ENCODE data around the gene PANK2.
"Not testable (repeated sequence)": the region's sequence is repeated elsewhere in the genome, so short reads cannot be mapped to it uniquely, and the experiment has no call there.

PANK2 gene

GRCh38 chr20:3971145-3971544 is 82.0 kb downstream of the PANK2 start:
- no peak for TF ChIP-seq CTCF (IDR thresholded peaks at IDR 0.05; ENCODE audit: borderline replicate concordance, insufficient read depth, low read depth, low read length)
- no peak overlapping the region for H3K4me3 ChIP-seq (ENCODE audit: low read depth, low read length)

GRCh38 chr20:3972161-3972560 is 83.0 kb downstream of the PANK2 start:
- no peak overlapping the region for H3K4me3 ChIP-seq (ENCODE audit: low read depth, low read length)
- TF ChIP-seq CTCF (IDR thresholded peaks at IDR 0.05; ENCODE audit: borderline replicate concordance, insufficient read depth, low read depth, low read length): no peak

GRCh38 chr20:3972631-3973030 is 83.4 kb downstream of the PANK2 start:
- not testable (repeated sequence) for H3K4me3 ChIP-seq (ENCODE audit: low read depth, low read length)

- TF ChIP-seq CTCF (IDR thresholded peaks at IDR 0.05; ENCODE audit: borderline replicate concordance, insufficient read depth, low read depth, low read length): no peak
These were observed 84.5 kb downstream of the PANK2 start for GRCh38 chr20:3973705-3974104.

GRCh38 chr20:3976511-3976910 is 87.3 kb downstream of the PANK2 start:
- no peak overlapping the region for H3K4me3 ChIP-seq (ENCODE audit: low read depth, low read length)
- TF ChIP-seq CTCF (IDR thresholded peaks at IDR 0.05; ENCODE audit: borderline replicate concordance, insufficient read depth, low read depth, low read length): no peak

More at GRCh38 chr20:3973705-3974104, 84.5 kb downstream of the PANK2 start:
- no peak overlapping the region for H3K4me3 ChIP-seq (ENCODE audit: low read depth, low read length)
